Measurements from ENCODE around the gene COL23A1.

COL23A1 gene

DNA sequence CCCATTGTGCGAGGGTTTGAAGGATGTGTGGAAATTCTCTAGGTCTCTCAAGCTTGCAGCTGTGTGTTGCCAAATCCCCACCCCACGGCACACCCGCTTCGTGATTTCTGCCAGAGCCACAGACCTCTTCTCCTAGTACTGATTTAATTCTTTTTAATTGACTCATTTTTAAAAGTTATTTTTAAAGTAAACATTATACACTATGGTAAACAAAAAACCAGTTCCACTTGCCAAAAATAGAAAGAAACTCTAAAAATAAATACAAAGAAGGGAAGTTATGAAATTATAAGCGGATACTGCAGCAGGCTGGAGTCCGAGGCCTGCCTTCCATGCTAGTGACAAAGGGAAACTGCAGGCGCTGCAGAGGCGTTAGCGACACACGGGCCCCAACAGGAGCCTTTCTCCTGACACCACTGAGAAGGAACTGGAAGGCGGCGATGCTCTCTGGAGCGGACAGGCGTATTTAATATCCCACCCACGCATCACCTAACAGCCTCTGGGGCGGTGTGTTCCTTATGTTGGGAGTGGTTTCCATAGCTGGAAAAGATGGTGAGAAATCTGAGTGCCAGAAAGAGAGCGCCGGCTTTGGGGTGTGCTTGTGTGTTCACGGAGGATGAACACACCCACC, 122.5 kb downstream of the COL23A1 start:
- H3K9ac ChIP-seq (ENCODE audit: low read length): no peak overlapping the region
- H3K4me2 ChIP-seq (ENCODE audit: low read depth, low read length): no peak overlapping the region
- no peaks in the 10 kb centered on the region for H3F3A ChIP-seq (ENCODE audit: insufficient read depth, low read length)
- H3K9me3 ChIP-seq (replicated peaks; ENCODE audit: insufficient read depth, low read length): no peaks in the 10 kb centered on the region
- no peak overlapping the region for H3K4me3 ChIP-seq (ENCODE audit: low read length)
- peaks cover 34% of the 10 kb centered on the region for H3K27me3 ChIP-seq (replicated peaks; ENCODE audit: insufficient read depth, low read length)
- no peak overlapping the region for H2AFZ ChIP-seq (ENCODE audit: low read length)
- H3K4me1 ChIP-seq (ENCODE audit: low read length): no peaks in the 10 kb centered on the region
- no peaks in the 10 kb centered on the region for H3K9me2 ChIP-seq (replicated peaks; ENCODE audit: insufficient read depth, low read length)
- TF ChIP-seq EZH2 (optimal IDR thresholded peaks at IDR 0.05; ENCODE audit: low read depth, low read length): no peak
- TF ChIP-seq EZH2phosphoT487 (IDR thresholded peaks at IDR 0.05; ENCODE audit: low read length): no peak
- TF ChIP-seq CTCF (IDR thresholded peaks at IDR 0.05; ENCODE audit: low read length): no peak
- no peaks in the 10 kb centered on the region for H4K20me1 ChIP-seq (ENCODE audit: insufficient read depth, low read length)
- no peak overlapping the region for H3K27ac ChIP-seq (ENCODE audit: low read length)
- no peaks in the 10 kb centered on the region for H3K36me3 ChIP-seq (replicated peaks; ENCODE audit: insufficient read depth, low read length)
- H3K79me2 ChIP-seq (ENCODE audit: low read length): no peaks in the 10 kb centered on the region
- no peak for DNase-seq

GRCh38 chr5:178467205-178467567, 123.0 kb downstream of the COL23A1 start:
- no peaks in the 10 kb centered on the region for H3K4me1 ChIP-seq (ENCODE audit: low read length)
- no peak overlapping the region for H3K4me2 ChIP-seq (ENCODE audit: low read depth, low read length)
- TF ChIP-seq EZH2phosphoT487 (IDR thresholded peaks at IDR 0.05; ENCODE audit: low read length) (no peak), EZH2 (optimal IDR thresholded peaks at IDR 0.05; ENCODE audit: low read depth, low read length) (no peak), CTCF (IDR thresholded peaks at IDR 0.05; ENCODE audit: low read length) (no peak)
- H3K36me3 ChIP-seq (replicated peaks; ENCODE audit: insufficient read depth, low read length): no peaks in the 10 kb centered on the region
- no peaks in the 10 kb centered on the region for H3K9me2 ChIP-seq (replicated peaks; ENCODE audit: insufficient read depth, low read length)
- DNase-seq: no peak
- no peaks in the 10 kb centered on the region for H3K9me3 ChIP-seq (replicated peaks; ENCODE audit: insufficient read depth, low read length)
- no peak overlapping the region for H3K4me3 ChIP-seq (ENCODE audit: low read length)
- no peak overlapping the region for H2AFZ ChIP-seq (ENCODE audit: low read length)
- no peaks in the 10 kb centered on the region for H4K20me1 ChIP-seq (ENCODE audit: insufficient read depth, low read length)
- no peaks in the 10 kb centered on the region for H3K79me2 ChIP-seq (ENCODE audit: low read length)
- no peaks in the 10 kb centered on the region for H3F3A ChIP-seq (ENCODE audit: insufficient read depth, low read length)
- H3K27ac ChIP-seq (ENCODE audit: low read length): no peak overlapping the region
- H3K9ac ChIP-seq (ENCODE audit: low read length): no peak overlapping the region
- peaks cover 37% of the 10 kb centered on the region for H3K27me3 ChIP-seq (replicated peaks; ENCODE audit: insufficient read depth, low read length)

DNA sequence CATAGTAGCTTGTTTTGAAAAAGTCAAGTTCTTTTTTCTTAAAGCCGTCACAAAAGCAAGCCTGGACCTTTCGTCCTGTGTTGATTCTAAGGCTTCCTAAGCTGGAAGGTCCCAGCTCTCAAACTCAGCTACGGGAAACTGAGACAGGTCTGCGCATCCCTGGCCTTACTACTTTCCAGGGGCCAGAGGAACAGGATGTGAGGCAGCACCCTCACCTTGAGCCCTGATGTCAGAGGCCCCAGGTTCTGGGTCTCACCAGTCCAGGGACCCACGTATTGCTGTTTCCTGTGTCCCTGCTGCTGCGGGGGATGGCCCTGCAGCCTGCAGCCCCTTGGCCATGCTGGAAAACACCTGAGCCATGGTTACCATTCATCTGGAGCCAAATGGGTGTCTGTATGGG, 123.9 kb downstream of the COL23A1 start:
- TF ChIP-seq EZH2phosphoT487 (IDR thresholded peaks at IDR 0.05; ENCODE audit: low read length): no peak
- TF ChIP-seq EZH2 (optimal IDR thresholded peaks at IDR 0.05; ENCODE audit: low read depth, low read length): no peak
- no peak for TF ChIP-seq CTCF (IDR thresholded peaks at IDR 0.05; ENCODE audit: low read length)
- no peak overlapping the region for H2AFZ ChIP-seq (ENCODE audit: low read length)
- H3K4me3 ChIP-seq (ENCODE audit: low read length): no peak overlapping the region
- H3F3A ChIP-seq (ENCODE audit: insufficient read depth, low read length): no peaks in the 10 kb centered on the region
- H3K9me2 ChIP-seq (replicated peaks; ENCODE audit: insufficient read depth, low read length): no peaks in the 10 kb centered on the region
- no peak overlapping the region for H3K27ac ChIP-seq (ENCODE audit: low read length)
- H3K27me3 ChIP-seq (replicated peaks; ENCODE audit: insufficient read depth, low read length): peaks cover 40% of the 10 kb centered on the region
- H3K79me2 ChIP-seq (ENCODE audit: low read length): no peaks in the 10 kb centered on the region
- no peaks in the 10 kb centered on the region for H3K36me3 ChIP-seq (replicated peaks; ENCODE audit: insufficient read depth, low read length)
- no peaks in the 10 kb centered on the region for H4K20me1 ChIP-seq (ENCODE audit: insufficient read depth, low read length)
- DNase-seq: no peak
- no peaks in the 10 kb centered on the region for H3K9me3 ChIP-seq (replicated peaks; ENCODE audit: insufficient read depth, low read length)
- no peak overlapping the region for H3K4me2 ChIP-seq (ENCODE audit: low read depth, low read length)
- no peak overlapping the region for H3K9ac ChIP-seq (ENCODE audit: low read length)
- H3K4me1 ChIP-seq (ENCODE audit: low read length): no peaks in the 10 kb centered on the region

All from MM.1S (cell line).